H9 (cell line): ENCODE measurements around the gene KIF5C. TPM values are rescaled to one million over a fixed set of nuclear protein-coding genes. Genes with fewer than 3 reads are reported as not detected.

Experiments
- DNase-seq: peaks from one replicate; pipeline ENCODE4 v3.0.0-alpha.2; 2017
- H2AFZ ChIP-seq: one replicate; pipeline ENCODE4 v1.6.1; 2013; ENCODE audit warnings: mild to moderate bottlenecking, low read length, control low read depth, moderate library complexity
- H2AK5ac ChIP-seq: 2 replicates; pipeline ENCODE4 v1.6.1; 2013; ENCODE audit warnings: low read length, control low read depth, mixed read lengths; ENCODE audit not compliant: insufficient read length
- H2BK120ac ChIP-seq: one replicate; pipeline ENCODE4 v1.6.1; 2013; ENCODE audit warnings: low read depth, mild to moderate bottlenecking, low read length, control low read depth, inconsistent platforms; ENCODE audit not compliant: poor library complexity, severe bottlenecking
- H2BK12ac ChIP-seq: 2 replicates; pipeline ENCODE4 v1.6.1; 2013; ENCODE audit warnings: low read length, control low read depth, mixed read lengths, low read depth; ENCODE audit not compliant: insufficient read length
- H2BK15ac ChIP-seq: 2 replicates; pipeline ENCODE4 v1.6.1; 2013; ENCODE audit warnings: low read depth, low read length, control low read depth
- H2BK20ac ChIP-seq: one replicate; pipeline ENCODE4 v1.6.1; 2013; ENCODE audit warnings: low read depth, mild to moderate bottlenecking, low read length, control low read depth, inconsistent platforms; ENCODE audit not compliant: poor library complexity, severe bottlenecking
- H2BK5ac ChIP-seq: 2 replicates; pipeline ENCODE4 v1.6.1; 2013; ENCODE audit warnings: low read length, control low read depth, mixed read lengths; ENCODE audit not compliant: insufficient read length
- H3K14ac ChIP-seq: 2 replicates; pipeline ENCODE4 v1.6.1; 2013; ENCODE audit warnings: low read length, control low read depth; ENCODE audit not compliant: insufficient read depth
- H3K18ac ChIP-seq: 2 replicates; pipeline ENCODE4 v1.6.1; 2013; ENCODE audit warnings: low read depth, mild to moderate bottlenecking, mixed read lengths, low read length, control low read depth; ENCODE audit not compliant: insufficient read length
- H3K23ac ChIP-seq: 2 replicates; pipeline ENCODE4 v1.6.1; 2013; ENCODE audit warnings: low read length, control low read depth, mixed read lengths, low read depth; ENCODE audit not compliant: insufficient read length
- H3K23me2 ChIP-seq: 2 replicates; pipeline ENCODE4 v1.6.1; 2013; ENCODE audit warnings: low read depth, mild to moderate bottlenecking, mixed read lengths, low read length, control low read depth; ENCODE audit not compliant: insufficient read length, poor library complexity, severe bottlenecking
- H3K27ac ChIP-seq: 2 replicates; pipeline ENCODE4 v1.5.1; 2013; ENCODE audit warnings: low read length, control low read depth, mixed read lengths, low read depth; ENCODE audit not compliant: insufficient read length
- H3K27me3 ChIP-seq: 2 replicates; pipeline ENCODE4 v1.6.1; 2013; ENCODE audit warnings: low read length, control low read depth, inconsistent platforms; ENCODE audit not compliant: insufficient read depth
- H3K4ac ChIP-seq: 2 replicates; pipeline ENCODE4 v1.6.1; 2013; ENCODE audit warnings: low read depth, mild to moderate bottlenecking, control low read depth, inconsistent platforms, low read length, moderate library complexity
- H3K4me1 ChIP-seq: 2 replicates; pipeline ENCODE4 v1.6.1; 2013; ENCODE audit warnings: low read length, control low read depth, inconsistent platforms; ENCODE audit not compliant: insufficient read depth
- H3K4me2 ChIP-seq: 2 replicates; pipeline ENCODE4 v1.6.1; 2013; ENCODE audit warnings: low read length, control low read depth, mixed read lengths; ENCODE audit not compliant: insufficient read length, insufficient read depth
- H3K56ac ChIP-seq: 2 replicates; pipeline ENCODE4 v1.6.1; 2013; ENCODE audit warnings: low read depth, mild to moderate bottlenecking, mixed read lengths, low read length, control low read depth; ENCODE audit not compliant: insufficient read length
- H3K79me1 ChIP-seq: 2 replicates; pipeline ENCODE4 v1.6.1; 2013; ENCODE audit warnings: low read depth, mild to moderate bottlenecking, moderate library complexity, low read length, control low read depth, inconsistent platforms; ENCODE audit not compliant: insufficient read depth, poor library complexity, severe bottlenecking
- H3K79me2 ChIP-seq: 2 replicates; pipeline ENCODE4 v1.6.1; 2013; ENCODE audit warnings: low read length, control low read depth, inconsistent platforms; ENCODE audit not compliant: insufficient read depth
- H3K9ac ChIP-seq: 2 replicates; pipeline ENCODE4 v1.6.1; 2013; ENCODE audit warnings: low read length, control low read depth, mixed read lengths; ENCODE audit not compliant: insufficient read length; ENCODE audit errors: extremely low read depth
- H3K9me3 ChIP-seq: one replicate; pipeline ENCODE4 v1.6.1; 2013; ENCODE audit warnings: low read depth, low read length, inconsistent platforms; ENCODE audit not compliant: control insufficient read depth
- H3T11ph ChIP-seq: one replicate; pipeline ENCODE4 v1.6.1; 2013; ENCODE audit warnings: mild to moderate bottlenecking, low read length, control low read depth, inconsistent platforms
- H4K20me1 ChIP-seq: one replicate; pipeline ENCODE4 v1.6.1; 2013; ENCODE audit not compliant: control insufficient read depth, insufficient read length, insufficient read depth
- H4K5ac ChIP-seq: 2 replicates; pipeline ENCODE4 v1.6.1; 2013; ENCODE audit warnings: low read depth, mild to moderate bottlenecking, mixed read lengths, low read length, control low read depth; ENCODE audit not compliant: insufficient read length
- H4K8ac ChIP-seq: replicated peaks from 2 replicates; pipeline ENCODE4 v1.6.1; 2013; ENCODE audit warnings: low read length, control low read depth, mixed read lengths, low read depth; ENCODE audit not compliant: insufficient read length
- H4K91ac ChIP-seq: 2 replicates; pipeline ENCODE4 v1.6.1; 2013; ENCODE audit warnings: low read depth, mild to moderate bottlenecking, moderate library complexity, mixed read lengths, low read length, control low read depth; ENCODE audit not compliant: insufficient read length
- H3K27ac Mint-ChIP-seq, 3 experiments: 2 replicates in 2 of 3; 3 replicates in 1 of 3; pipeline ENCODE4 v1.8.0; 2020 to 2021; ENCODE audit warnings: mixed read lengths in 3 of 3, mild to moderate bottlenecking in 1 of 3, moderate library complexity in 1 of 3
- H3K27me3 Mint-ChIP-seq: 2 replicates; pipeline ENCODE4 v1.8.0; 2021; ENCODE audit warnings: low read depth, mild to moderate bottlenecking, moderate library complexity, mixed read lengths
- H3K36me3 Mint-ChIP-seq, 3 experiments: 2 replicates in 2 of 3; 3 replicates in 1 of 3; pipeline ENCODE4 v1.8.0; 2020 to 2021; ENCODE audit warnings: low read depth in 3 of 3, mixed read lengths in 3 of 3; ENCODE audit not compliant: insufficient read depth in 1 of 3
- H3K4me1 Mint-ChIP-seq, 2 experiments: 2 replicates each; pipeline ENCODE4 v1.8.0; 2020; ENCODE audit warnings: mixed read lengths in 2 of 2
- H3K4me3 Mint-ChIP-seq, 2 experiments: 2 replicates in 1 of 2; 3 replicates in 1 of 2; pipeline ENCODE4 v1.8.0; 2020 to 2021; ENCODE audit warnings: mild to moderate bottlenecking in 2 of 2, mixed read lengths in 2 of 2, moderate library complexity in 1 of 2
- H3K9me3 Mint-ChIP-seq, 2 experiments: 2 replicates in 1 of 2; 3 replicates in 1 of 2; pipeline ENCODE4 v1.8.0; 2020; ENCODE audit warnings: mild to moderate bottlenecking in 2 of 2, mixed read lengths in 2 of 2, moderate library complexity in 1 of 2
- WGBS: extraction: QIAGEN DNeasy Blood & Tissue Kit; methylation state at CpG from one replicate; pipeline ENCODE4 v1.1.7; 2013; ENCODE audit warnings: missing lambda C conversion rate, low lambda C conversion rate, mixed read lengths; ENCODE audit not compliant: insufficient read length; ENCODE audit errors: extremely low coverage; 5-methylcytosine and 5-hydroxymethylcytosine counted together
- total RNA-seq: library from RNA; stranded (reverse); gene quantifications from 2 replicates; pipeline ENCODE4 v1.2.1, GENCODE V29; 2021
- TF ChIP-seq, protein P1 (sequence below): fragments of 200-600 bp; sonication (generic); conservative IDR thresholded peaks from 3 replicates; pipeline ENCODE4 v1.8.0; 2021; ENCODE audit warnings: antibody characterized with exemption, mild to moderate bottlenecking

Gene KIF5C
- total RNA-seq, 1 experiment from 2014 or later: 52.9 TPM

DNA sequence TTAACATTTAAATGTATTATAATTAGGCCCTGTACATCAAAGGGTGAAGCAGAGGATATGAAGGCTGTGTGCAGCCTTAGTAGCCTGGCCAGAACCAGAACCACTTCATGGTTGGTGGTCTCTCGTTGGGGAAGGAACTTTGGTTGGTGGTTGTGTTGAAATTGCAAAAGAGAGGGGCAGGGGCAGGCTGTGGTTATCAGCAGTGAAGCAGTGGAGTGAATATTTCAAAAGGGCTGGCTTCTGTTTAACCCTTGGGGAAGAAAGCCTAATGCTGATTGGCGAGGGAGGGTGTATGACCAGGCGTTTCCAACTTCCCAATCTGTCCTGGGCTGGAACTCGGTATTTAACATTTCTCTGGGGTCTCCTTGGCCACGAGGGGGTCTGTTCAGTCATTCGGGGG lies 112.3 kb downstream of the KIF5C start:
- peak overlapping the region in 1 of 3 experiments; percentile 65; a peak in 2 of 7 replicates for H3K27ac Mint-ChIP-seq
- H4K8ac ChIP-seq: no peak overlapping the region
- no peak overlapping the region for H3K4ac ChIP-seq
- H2BK20ac ChIP-seq: no peak overlapping the region
- no peak overlapping the region for H3K14ac ChIP-seq
- H3K18ac ChIP-seq: no peak overlapping the region
- H2AFZ ChIP-seq: no peak overlapping the region
- no peak for DNase-seq
- H2BK15ac ChIP-seq: no peak overlapping the region
- no peaks in the 10 kb centered on the region for H4K20me1 ChIP-seq
- no peak overlapping the region for H4K5ac ChIP-seq
- no peaks in the 10 kb centered on the region for H3K79me1 ChIP-seq
- no peaks in the 10 kb centered on the region for H3K27me3 Mint-ChIP-seq
- no peak overlapping the region for H3K4me2 ChIP-seq
- H2BK120ac ChIP-seq: no peak overlapping the region
- H3K27ac ChIP-seq: no peak overlapping the region
- no peaks in the 10 kb centered on the region for H3K27me3 ChIP-seq
- H2AK5ac ChIP-seq: no peak overlapping the region
- no peak overlapping the region for H3K9ac ChIP-seq
- TF ChIP-seq, protein P1, sequence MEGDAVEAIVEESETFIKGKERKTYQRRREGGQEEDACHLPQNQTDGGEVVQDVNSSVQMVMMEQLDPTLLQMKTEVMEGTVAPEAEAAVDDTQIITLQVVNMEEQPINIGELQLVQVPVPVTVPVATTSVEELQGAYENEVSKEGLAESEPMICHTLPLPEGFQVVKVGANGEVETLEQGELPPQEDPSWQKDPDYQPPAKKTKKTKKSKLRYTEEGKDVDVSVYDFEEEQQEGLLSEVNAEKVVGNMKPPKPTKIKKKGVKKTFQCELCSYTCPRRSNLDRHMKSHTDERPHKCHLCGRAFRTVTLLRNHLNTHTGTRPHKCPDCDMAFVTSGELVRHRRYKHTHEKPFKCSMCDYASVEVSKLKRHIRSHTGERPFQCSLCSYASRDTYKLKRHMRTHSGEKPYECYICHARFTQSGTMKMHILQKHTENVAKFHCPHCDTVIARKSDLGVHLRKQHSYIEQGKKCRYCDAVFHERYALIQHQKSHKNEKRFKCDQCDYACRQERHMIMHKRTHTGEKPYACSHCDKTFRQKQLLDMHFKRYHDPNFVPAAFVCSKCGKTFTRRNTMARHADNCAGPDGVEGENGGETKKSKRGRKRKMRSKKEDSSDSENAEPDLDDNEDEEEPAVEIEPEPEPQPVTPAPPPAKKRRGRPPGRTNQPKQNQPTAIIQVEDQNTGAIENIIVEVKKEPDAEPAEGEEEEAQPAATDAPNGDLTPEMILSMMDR: no peak
- peaks cover 37 to 81% (median 50%) of the 10 kb centered on the region in 3 experiments for H3K36me3 Mint-ChIP-seq
- H4K91ac ChIP-seq: no peak overlapping the region
- no peak overlapping the region for H2BK12ac ChIP-seq
- no peaks in the 10 kb centered on the region for H3K9me3 Mint-ChIP-seq
- no peak overlapping the region for H3K4me3 Mint-ChIP-seq
- H3K9me3 ChIP-seq: no peaks in the 10 kb centered on the region
- no CpG with 5 or more reads among the region's 6 CpGs for WGBS
- H3K23me2 ChIP-seq: no peaks in the 10 kb centered on the region
- H2BK5ac ChIP-seq: no peak overlapping the region
- no peak overlapping the region for H3K56ac ChIP-seq
- H3K4me1 Mint-ChIP-seq: peaks cover 3 to 4% of the 10 kb centered on the region in 2 experiments; a peak in 2 of 4 replicates
- no peaks in the 10 kb centered on the region for H3K79me2 ChIP-seq
- no peak overlapping the region for H3T11ph ChIP-seq
- no peaks in the 10 kb centered on the region for H3K4me1 ChIP-seq
- no peak overlapping the region for H3K23ac ChIP-seq
